GM12891 (cell line): ENCODE data around the gene DMD.

Experiments used
- PAX5 ChIP-seq: IDR thresholded peaks from 2 replicates; pipeline ENCODE4 v1.6.1; 2011; ENCODE audit warnings: low read length, moderate library complexity, mild to moderate bottlenecking; ENCODE audit not compliant: insufficient read depth, severe bottlenecking
- POLR2A ChIP-seq: IDR thresholded peaks from 2 replicates; pipeline ENCODE4 v1.6.1; 2011; ENCODE audit warnings: low read depth, low read length, control low read depth
- POLR2AphosphoS5 ChIP-seq: IDR thresholded peaks from 2 replicates; pipeline ENCODE4 v1.6.1; 2011; ENCODE audit warnings: low read depth, low read length, control low read depth
- POU2F2 ChIP-seq: IDR thresholded peaks from 2 replicates; pipeline ENCODE4 v1.6.1; 2011; ENCODE audit warnings: low read depth, mild to moderate bottlenecking, control low read depth, low read length, moderate library complexity
- SPI1 ChIP-seq: IDR thresholded peaks from 2 replicates; pipeline ENCODE4 v1.6.1; 2011; ENCODE audit warnings: low read depth, low read length, control low read depth
- TAF1 ChIP-seq: IDR thresholded peaks from 2 replicates; pipeline ENCODE4 v1.6.1; 2011; ENCODE audit warnings: low read depth, low read length, control low read depth

DNA sequence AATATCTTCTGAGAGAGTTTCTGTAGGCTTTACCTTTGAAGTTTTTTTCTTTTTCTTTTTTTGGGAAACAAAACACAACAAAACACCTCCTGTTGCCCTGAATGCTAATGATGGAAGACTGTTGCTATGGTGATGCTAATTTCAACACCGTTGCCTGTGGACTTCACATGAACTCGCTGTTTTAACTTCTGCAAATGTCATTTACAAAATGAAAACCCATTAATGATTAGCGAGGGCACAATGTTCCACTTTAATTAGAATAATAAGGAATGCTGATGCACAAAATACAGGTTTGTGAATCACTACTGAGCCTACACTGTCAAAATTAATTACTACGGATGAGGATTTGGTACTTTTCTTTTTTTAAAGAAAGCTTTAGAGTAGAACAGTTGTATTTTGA lies 1912.4 kb downstream of the DMD start:
- TF ChIP-seq POLR2A (no peak), POLR2AphosphoS5 (no peak), TAF1 (no peak), POU2F2 (no peak), SPI1 (no peak), PAX5 (no peak)
